Ascending aorta (tissue), 2 donors: ENCODE data around the gene ARID3B. TPM values are rescaled to one million over a fixed set of nuclear protein-coding genes. Genes with fewer than 3 reads are reported as not detected.

ENCODE experiments used
- DNase-seq, 2 donors: peaks; one replicate each; pipeline ENCODE4 v3.0.0-alpha.2; 2019; ENCODE audit warnings: low spot score in 2 of 2
- H3K27ac ChIP-seq, 2 donors: fragments of 200-600 bp; sonication (generic); one replicate each; pipeline ENCODE4 v1.5.1; 2016 to 2017; ENCODE audit warnings: mild to moderate bottlenecking in 1 of 2
- H3K27me3 ChIP-seq: fragments of 200-600 bp; sonication (generic); one replicate; pipeline ENCODE4 v1.5.1; 2017
- H3K36me3 ChIP-seq, 2 donors: fragments of 200-600 bp; sonication (generic); one replicate each; pipeline ENCODE4 v1.5.1; 2016
- H3K4me1 ChIP-seq, 2 donors: fragments of 200-600 bp; sonication (generic); one replicate each; pipeline ENCODE4 v1.5.1; 2016 to 2017; ENCODE audit warnings: mild to moderate bottlenecking in 1 of 2
- H3K4me3 ChIP-seq, 2 donors: fragments of 200-600 bp; sonication (generic); one replicate each; pipeline ENCODE4 v1.5.1; 2016 to 2017; ENCODE audit warnings: mild to moderate bottlenecking in 1 of 2
- H3K9me3 ChIP-seq, 2 donors: fragments of 200-600 bp; sonication (generic); one replicate each; pipeline ENCODE4 v1.5.1; 2016
- intact Hi-C: fragments of 100-400 bp; cut with DNase I; formaldehyde crosslinking; loops from one replicate; pipeline ENCODE4 v1.15.1; 2023
- total RNA-seq: library from RNA; depleted of rRNA; stranded (reverse); fragments of >200 nt; gene quantifications from one replicate; pipeline ENCODE4 v1.1.0, GENCODE V29; 2016
- TF ChIP-seq, protein P1 (sequence below), 3 experiments: fragments of 200-600 bp in 2 of 3; fragments of 450-650 bp in 1 of 3; sonication (generic) in 2 of 3; IDR thresholded peaks; one replicate each; pipeline ENCODE4 v1.5.1; 2016 to 2019; ENCODE audit warnings: antibody characterized with exemption in 3 of 3, mild to moderate bottlenecking in 1 of 3, moderate library complexity in 1 of 3

Gene ARID3B
- total RNA-seq, 1 donor from 2014 or later = 13.3 TPM

DNA sequence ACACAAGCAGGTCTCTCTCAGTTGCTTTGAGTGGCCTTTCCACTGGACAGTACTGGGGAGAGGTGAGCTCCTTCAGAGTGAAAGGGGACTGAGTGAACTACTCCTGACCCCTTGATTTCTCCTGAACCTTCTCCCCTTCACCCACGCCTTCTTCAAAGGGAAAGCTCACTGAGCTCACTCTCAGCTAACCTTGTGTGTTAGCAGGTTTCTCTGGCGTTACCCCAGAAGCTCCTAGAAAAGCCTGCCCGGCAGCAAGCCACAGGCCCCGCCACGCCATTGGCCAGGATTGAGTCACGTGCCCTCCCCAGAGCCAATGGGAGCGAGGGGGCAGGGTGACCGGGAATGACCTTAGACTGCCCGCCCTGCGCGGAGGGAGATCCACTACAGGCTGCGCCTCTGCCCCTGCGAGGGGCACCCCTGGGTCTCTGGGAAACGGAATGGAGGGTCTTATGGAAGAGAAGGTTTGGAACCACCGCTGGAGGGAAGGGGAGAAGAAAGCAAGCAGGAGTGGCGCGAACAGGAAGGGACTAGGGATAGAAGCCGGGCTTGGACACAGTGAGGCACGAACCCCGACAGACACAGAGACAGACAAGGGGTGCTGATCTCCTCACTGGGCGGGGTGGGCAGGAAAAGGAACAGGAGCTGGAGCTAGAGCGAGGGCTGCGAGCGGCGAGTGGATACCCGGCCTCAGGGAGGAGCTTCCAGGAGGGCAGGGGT is 57.3 kb downstream of the ARID3B start:
- H3K27ac ChIP-seq = peak overlapping the region; percentile 48 to 77
- peaks cover 0 to 6% of the 10 kb centered on the region in 2 donors for H3K4me1 ChIP-seq
- peaks cover 10 to 19% of the 10 kb centered on the region in 2 donors for H3K36me3 ChIP-seq
- no peaks in the 10 kb centered on the region for H3K9me3 ChIP-seq
- TF ChIP-seq, protein P1, sequence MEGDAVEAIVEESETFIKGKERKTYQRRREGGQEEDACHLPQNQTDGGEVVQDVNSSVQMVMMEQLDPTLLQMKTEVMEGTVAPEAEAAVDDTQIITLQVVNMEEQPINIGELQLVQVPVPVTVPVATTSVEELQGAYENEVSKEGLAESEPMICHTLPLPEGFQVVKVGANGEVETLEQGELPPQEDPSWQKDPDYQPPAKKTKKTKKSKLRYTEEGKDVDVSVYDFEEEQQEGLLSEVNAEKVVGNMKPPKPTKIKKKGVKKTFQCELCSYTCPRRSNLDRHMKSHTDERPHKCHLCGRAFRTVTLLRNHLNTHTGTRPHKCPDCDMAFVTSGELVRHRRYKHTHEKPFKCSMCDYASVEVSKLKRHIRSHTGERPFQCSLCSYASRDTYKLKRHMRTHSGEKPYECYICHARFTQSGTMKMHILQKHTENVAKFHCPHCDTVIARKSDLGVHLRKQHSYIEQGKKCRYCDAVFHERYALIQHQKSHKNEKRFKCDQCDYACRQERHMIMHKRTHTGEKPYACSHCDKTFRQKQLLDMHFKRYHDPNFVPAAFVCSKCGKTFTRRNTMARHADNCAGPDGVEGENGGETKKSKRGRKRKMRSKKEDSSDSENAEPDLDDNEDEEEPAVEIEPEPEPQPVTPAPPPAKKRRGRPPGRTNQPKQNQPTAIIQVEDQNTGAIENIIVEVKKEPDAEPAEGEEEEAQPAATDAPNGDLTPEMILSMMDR (IDR thresholded peaks at IDR 0.05) = no peak
- H3K27me3 ChIP-seq = no peaks in the 10 kb centered on the region
- intact Hi-C loops = loop anchor here (1.0 kb wide), 2 partner anchors 16 to 58 kb away; no protein-coding TSS in a partner anchor
- DNase-seq = peak; percentile 79 to 95
- peak overlapping the region; percentile 50 to 76 for H3K4me3 ChIP-seq

- H3K27me3 ChIP-seq = no peaks in the 10 kb centered on the region
- H3K9me3 ChIP-seq = no peaks in the 10 kb centered on the region
- H3K4me1 ChIP-seq = peaks cover 0 to 6% of the 10 kb centered on the region in 2 donors
- intact Hi-C loops = no loop called here
- DNase-seq = no peak
- H3K4me3 ChIP-seq = peak overlapping the region; percentile 50 to 76
- peaks cover 3 to 11% of the 10 kb centered on the region in 2 donors for H3K36me3 ChIP-seq
- TF ChIP-seq, protein P1 (IDR thresholded peaks at IDR 0.05) = no peak
- H3K27ac ChIP-seq = peak overlapping the region in 1 of 2 donors; percentile 77
Measured at GRCh38 chr15:74599156-74599555, 58.1 kb downstream of the ARID3B start.

GRCh38 chr15:74603026-74603788 is 62.2 kb downstream of the ARID3B start:
- peaks cover 0 to 6% of the 10 kb centered on the region in 2 donors for H3K4me1 ChIP-seq
- TF ChIP-seq, protein P1 (IDR thresholded peaks at IDR 0.05) = no peak
- no peak for DNase-seq
- no peaks in the 10 kb centered on the region for H3K36me3 ChIP-seq
- H3K9me3 ChIP-seq = no peaks in the 10 kb centered on the region
- no peak overlapping the region for H3K27ac ChIP-seq
- H3K4me3 ChIP-seq = no peak overlapping the region
- no peaks in the 10 kb centered on the region for H3K27me3 ChIP-seq
- intact Hi-C loops = no loop called here

DNA sequence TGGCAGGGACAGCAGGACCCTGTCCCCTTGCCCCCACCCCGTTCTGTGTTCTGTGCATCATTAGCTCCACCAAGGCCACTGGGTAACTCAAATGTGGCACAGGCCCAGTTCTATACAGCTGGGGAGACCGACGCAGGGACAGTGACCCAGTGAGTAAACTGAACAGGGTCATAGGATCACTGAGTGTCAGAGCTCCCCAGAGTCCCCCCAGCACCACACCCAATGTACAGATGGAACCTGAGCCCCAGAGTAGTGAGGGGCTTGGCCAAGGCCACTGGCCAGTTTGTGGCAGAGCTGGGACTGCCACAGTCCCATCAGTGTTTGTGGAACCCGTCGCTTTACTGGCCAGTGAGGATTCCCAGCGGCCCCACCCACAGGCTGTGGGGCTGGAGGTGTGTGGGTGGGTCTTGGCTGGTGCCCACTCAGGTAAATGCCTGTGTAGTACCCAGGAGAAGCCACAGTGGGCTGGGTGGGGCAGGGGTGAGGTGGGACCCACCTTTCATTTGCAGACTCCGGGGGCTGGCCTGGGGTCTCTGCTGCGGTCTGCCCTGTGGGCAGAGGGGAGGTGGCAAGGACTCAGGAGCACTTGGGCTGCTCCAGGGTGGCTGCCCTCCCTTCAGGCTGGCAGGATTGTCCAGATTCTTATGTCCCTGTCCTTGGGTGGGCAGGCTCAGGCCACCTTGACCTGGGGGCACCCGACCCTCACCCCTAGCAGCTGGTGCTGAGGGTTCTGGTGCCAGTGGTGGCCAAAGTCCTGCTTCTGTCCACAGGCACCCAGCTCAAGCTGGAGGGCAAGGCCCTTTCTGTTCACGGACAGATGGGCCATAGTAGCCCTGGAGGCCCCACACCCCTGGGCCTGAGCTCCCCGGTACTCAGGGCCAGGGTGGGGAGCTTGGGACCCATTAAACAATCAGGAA is 63.0 kb downstream of the ARID3B start:
- Histone ChIP-seq H3K27ac (no peak overlapping the region), H3K36me3 (no peaks in the 10 kb centered on the region), H3K4me1 (peaks cover 0 to 4% of the 10 kb centered on the region in 2 donors), H3K4me3 (no peak overlapping the region), H3K9me3 (no peaks in the 10 kb centered on the region), H3K27me3 (no peaks in the 10 kb centered on the region)
- TF ChIP-seq, protein P1 (IDR thresholded peaks at IDR 0.05) = no peak
- DNase-seq = no peak
- intact Hi-C loops = no loop called here
